ENCODE results near the gene TOR1AIP1. TPM values are rescaled to one million over a fixed set of nuclear protein-coding genes. Genes with fewer than 3 reads are reported as not detected.
A peak's percentile ranks its signal among the peaks of the same experiment; 100 is the strongest.

TOR1AIP1 gene
- total RNA-seq, 4 donors from 2014 or later: 66.1 to 148 (median 68.8) TPM

- in situ Hi-C loops (cut with MboI; ENCODE audit: low sequenced_read_pairs in 4 of 4): no loop called here
- Histone ChIP-seq H3K9me3 (no peaks in the 10 kb centered on the region), H3K4me3 (peak overlapping the region; percentile 25 to 35 (median 28)), H3K4me1 (peaks cover 56 to 63% of the 10 kb centered on the region in 2 donors), H3K36me3 (no peaks in the 10 kb centered on the region), H3K27ac (peak overlapping the region; percentile 79 to 89 (median 87)), H3K27me3 (no peaks in the 10 kb centered on the region)
- TF ChIP-seq CTCF (IDR thresholded peaks at IDR 0.05 in 4 of 5, conservative IDR thresholded peaks at IDR 0.05 in 1 of 5) (no peak), POLR2A (IDR thresholded peaks at IDR 0.05) (no peak)
- intact Hi-C loops (cut with DNase I; ENCODE audit: low total_unique reads): loop anchor here (2.0 kb wide), 1 partner anchor 14 kb away; the partner anchor contains the start of gene CEP350
- DNase-seq (peak in 1 of 2 donors; percentile 45), ATAC-seq (peak; percentile 61 to 62)
Observed at GRCh38 chr1:179968994-179969919, 87.2 kb downstream of the TOR1AIP1 start.

Other genes with a start within 250 kb of the TOR1AIP1 start
- gene FAM163A, start 139.0 kb upstream of the TOR1AIP1 start, total RNA-seq: under 1 TPM in 1 of 4 donors, not detected in 3; 0.16 TPM
- 100 to 1,000 TPM in 3 of 4 donors, 10 to 100 TPM in 1; 78.7 to 274 (median 129) TPM for gene TOR1AIP2, start 4.5 kb upstream of the TOR1AIP1 start, total RNA-seq
- 100 to 1,000 TPM in 3 of 4 donors, 10 to 100 TPM in 1; 83.7 to 197 (median 157) TPM for gene CEP350, start 72.5 kb downstream of the TOR1AIP1 start, total RNA-seq